NT2/D1 (cell line): ENCODE data around the gene XPO6.

Experiments
- YY1 ChIP-seq: IDR thresholded peaks from 2 replicates; pipeline ENCODE4 v1.6.1; 2011; ENCODE audit not compliant: insufficient read length, insufficient read depth
- ZNF274 ChIP-seq: IDR thresholded peaks from 2 replicates; pipeline ENCODE4 v1.6.1; 2011; ENCODE audit warnings: mild to moderate bottlenecking, low read depth, low read length

DNA sequence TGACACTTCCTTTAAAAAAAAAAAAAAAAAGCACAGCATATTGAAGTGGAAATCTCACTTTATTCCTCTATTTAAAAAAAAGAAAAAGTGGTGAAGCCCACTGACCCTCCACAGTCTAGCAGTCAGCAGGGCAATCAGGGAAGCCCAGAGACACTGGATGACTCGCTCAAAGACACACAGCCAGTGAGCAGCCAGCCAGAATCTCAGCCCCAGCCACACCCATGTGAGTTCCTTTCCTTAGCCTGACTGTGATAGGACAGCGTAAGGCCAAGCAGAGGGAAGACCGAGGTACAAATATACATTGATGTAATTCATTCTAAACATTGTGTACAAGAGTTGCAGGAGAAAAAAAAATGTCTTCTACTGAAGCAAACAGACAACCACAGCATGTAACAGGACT is 22.5 kb downstream of the XPO6 start:
- TF ChIP-seq ZNF274 (no peak), YY1 (no peak)
